Stimulated activated CD8-positive, alpha-beta memory T cell treated with anti-CD3 and anti-CD28 coated beads, Interleukin-7, amount 100 ng/mL, for 4 hours (primary cell): ENCODE data around the gene TMEM45A.
"Not testable (repeated sequence)": the region's sequence is repeated elsewhere in the genome, so short reads cannot be mapped to it uniquely, and the experiment has no call there.

Experiments used
- DNase-seq, 2 donors: peaks; one replicate each; pipeline ENCODE4 v3.0.0-alpha.2; 2020; ENCODE audit warnings: low read depth in 2 of 2

Gene TMEM45A

DNA sequence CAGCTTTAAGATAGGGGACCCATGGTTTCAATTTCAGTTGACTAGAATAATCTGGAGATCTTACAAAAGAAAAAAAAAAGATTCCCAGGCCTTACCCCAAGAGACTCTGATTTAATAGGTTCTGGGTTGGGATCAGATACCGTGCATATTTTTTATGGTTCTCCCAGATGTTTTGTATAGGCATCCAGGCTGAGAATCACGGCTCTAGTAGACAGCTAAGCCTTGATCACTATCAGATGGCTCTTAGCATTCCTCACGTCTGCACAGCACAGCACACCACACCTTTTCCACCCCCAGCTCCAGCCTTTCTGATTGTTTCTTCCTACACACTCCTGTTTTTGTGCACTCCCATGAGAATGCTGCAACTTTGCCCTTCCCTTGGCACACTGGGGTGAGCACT lies 40.8 kb downstream of the TMEM45A start:
- DNase-seq: no peak

DNA sequence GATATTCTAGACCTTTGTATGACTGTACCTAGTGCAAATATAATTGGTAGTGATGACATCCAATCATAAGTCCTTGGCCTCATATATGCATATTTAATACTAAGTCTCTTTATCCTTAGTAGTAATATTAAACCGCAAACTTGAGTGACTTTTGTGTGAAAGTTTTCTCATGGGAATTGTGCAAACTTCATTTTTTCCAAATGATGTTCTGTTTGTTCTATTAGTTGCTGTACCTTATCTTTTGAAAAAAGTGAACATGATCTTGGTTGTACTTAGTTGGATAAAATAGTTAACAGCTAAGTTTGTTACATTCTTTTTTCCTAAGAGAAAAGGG lies 43.2 kb downstream of the TMEM45A start:
- no peak for DNase-seq

DNA sequence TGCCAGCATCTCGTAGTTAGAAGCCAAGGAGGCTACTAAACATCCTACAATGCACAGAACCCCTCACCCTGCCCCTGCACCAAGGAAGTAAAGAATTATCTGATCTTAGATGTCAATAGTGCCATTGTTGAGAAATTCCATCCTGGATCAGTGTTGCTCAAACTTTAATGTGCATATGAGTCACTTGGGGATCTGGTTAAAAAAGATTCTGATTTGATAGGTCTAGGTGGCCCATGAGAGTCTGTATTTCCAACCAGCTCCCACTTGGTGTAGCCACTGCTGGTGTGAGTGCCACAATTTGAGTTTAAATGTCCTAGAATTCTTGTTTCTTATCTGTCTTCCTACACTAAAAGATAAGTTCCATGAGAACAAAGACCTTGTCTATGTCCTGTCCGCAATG lies 43.7 kb downstream of the TMEM45A start:
- no peak for DNase-seq

DNA sequence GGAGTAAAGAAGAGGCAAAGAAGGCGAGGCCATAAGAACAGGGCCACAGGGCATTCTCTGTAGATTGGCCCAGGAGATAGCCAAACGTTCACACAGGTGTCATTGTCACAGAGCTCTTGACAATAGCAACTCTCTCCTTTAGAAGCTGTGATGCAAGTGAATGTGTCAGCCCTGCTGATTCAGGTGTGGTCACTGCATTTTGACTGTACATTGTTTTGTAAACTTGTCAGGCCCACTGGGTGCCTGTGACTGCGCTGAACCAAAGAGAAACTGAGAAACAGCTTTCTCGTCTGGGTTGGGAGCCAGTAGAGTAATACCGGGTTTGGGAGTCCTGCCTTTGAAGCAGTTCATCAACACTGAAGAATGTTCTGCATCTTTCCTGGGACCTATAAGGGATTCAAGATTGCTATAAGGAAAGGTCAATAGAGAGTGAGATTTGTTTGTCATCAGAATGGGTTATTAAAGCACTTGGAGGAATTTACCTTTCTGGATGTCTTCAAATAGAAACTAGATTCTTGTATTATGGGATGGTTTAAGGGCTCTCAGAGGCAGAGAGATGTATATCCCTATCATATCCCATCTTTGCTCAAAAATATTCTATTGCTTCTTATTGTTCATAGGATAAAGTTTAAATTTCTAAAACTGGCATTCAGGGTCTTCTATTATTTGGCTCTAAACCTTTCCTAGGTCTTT lies 45.4 kb downstream of the TMEM45A start:
- no peak for DNase-seq

DNA sequence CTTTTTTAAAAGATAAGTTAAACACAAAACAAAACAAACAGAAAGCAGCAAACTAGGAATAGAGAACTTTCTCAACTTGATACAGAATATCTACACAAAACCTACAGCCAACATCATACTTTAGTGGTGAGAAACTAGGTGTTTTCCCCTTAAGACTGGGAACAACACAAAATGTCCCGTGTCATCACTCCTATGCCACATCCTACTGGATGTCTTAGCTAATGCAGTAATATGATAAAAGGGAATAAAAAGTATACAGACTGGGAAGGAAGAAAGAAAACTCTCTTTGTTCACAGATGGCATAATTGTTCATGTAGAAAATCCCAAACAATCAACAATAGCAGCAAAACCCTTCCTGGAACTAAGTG lies 45.9 kb downstream of the TMEM45A start:
- DNase-seq: no peak

DNA sequence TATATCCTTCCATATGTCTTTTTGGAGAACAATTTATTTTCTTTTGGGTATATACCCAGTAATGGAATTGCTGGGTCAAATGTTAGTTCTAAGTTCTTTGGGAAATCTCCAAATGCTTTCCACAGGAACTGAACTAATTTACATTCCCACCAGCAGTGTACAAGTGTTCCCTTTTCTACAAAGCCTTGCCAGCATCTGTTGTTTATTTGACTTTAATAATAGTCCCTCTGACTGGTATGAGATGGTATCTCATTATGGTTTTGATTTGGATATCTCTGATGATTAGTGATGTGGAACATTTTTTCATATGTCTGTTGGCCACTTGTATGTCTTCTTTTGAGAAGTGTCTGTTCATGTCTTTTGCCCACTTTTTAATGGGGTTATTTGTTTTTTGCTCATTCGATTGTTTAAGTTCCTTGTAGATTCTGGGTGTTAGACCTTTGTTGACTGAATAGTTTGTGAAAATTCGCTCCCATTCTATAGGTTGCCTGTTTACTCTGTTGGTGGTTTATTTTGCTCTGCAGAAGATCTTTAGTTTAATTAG lies 48.4 kb downstream of the TMEM45A start:
- DNase-seq: no peak

DNA sequence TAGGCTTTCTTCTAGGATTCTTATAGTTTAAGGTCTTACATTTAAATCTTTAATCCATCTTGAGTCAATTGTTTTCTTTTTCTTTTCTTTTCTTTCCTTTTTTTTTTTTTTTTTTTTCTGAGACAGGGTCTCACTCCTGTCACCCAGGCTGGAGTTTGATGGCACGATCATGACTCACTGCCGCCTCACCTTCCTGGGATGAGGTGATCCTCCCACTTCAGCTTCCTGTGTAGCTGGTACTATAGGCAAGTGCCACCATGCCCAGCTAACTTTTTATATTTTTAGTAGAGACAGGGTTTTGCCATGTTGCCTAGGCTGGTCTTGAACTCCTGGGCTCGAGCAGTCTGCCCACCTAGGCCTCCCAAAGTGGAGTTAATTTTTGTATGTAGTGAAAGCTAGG lies 49.0 kb downstream of the TMEM45A start:
- not testable (repeated sequence) for DNase-seq

DNA sequence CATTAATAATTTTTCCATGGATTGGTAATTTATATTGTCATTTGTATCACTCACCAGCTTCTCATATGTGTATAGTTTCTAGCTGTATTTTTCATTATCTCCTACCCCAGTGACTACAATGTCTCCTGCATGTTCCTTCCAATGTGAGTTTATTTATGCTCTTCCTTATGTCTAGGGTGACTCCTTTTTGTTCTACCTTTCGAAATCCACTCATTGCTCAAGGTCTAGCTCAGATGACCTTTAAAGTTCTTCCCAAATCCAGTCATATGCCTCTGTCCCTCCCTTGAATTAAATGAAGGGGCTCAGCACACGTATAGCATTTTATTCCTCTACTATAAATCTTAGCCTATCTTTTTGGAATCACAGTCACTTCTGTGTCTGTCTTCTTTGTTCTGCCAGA lies 53.0 kb downstream of the TMEM45A start:
- no peak for DNase-seq

DNA sequence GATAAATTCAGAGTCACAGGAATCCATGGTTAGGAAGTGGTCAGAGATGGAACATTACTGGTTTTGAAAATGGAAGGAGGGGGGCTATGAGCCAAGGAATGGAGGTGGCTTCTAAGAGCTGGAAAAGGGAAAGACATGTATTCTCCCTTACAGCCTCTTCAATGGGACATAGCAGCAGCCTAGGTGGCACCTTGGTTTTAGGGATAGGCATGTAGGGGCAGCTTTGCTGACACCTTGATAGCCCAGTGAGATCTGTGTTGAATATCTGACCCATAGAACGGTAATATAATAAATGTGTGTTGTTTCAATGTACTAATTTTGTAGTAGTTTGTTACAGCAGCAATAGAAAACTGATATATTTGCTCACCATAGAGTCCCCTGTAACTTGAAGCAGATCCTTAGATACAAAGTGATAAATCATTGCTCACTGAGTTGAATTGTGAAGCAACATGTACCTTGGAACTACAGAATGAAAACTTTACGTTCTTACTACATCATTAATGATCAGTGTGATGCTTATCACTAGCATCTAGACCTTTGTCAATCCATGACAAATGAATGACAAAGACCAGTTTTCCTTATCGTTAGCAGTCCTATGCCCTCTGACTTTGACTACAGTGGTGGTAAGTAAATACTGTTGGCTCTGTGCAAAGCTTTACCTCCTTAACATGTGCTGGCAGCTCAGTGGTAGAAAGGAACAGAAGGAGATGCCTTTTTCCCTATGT lies 53.8 kb downstream of the TMEM45A start:
- DNase-seq: no peak

DNA sequence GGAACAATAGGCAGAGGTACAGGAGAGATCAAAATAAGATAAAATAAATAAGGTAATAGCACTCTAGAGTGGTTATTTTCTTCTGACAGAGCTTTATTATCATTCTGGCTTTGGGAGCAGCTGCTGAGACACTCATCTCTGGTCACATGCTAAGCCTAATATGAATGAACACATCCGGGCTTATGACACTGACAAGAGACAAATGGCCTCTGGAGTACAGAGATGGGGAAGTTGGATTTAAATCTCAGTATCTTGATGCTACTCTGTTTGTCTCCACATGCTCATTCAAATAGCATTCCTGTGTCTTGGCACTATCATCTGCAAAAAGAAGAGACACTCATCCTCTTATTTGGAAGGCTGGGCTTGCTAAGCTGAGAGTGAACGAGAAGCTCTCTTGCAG lies 55.6 kb downstream of the TMEM45A start:
- DNase-seq: no peak

DNA sequence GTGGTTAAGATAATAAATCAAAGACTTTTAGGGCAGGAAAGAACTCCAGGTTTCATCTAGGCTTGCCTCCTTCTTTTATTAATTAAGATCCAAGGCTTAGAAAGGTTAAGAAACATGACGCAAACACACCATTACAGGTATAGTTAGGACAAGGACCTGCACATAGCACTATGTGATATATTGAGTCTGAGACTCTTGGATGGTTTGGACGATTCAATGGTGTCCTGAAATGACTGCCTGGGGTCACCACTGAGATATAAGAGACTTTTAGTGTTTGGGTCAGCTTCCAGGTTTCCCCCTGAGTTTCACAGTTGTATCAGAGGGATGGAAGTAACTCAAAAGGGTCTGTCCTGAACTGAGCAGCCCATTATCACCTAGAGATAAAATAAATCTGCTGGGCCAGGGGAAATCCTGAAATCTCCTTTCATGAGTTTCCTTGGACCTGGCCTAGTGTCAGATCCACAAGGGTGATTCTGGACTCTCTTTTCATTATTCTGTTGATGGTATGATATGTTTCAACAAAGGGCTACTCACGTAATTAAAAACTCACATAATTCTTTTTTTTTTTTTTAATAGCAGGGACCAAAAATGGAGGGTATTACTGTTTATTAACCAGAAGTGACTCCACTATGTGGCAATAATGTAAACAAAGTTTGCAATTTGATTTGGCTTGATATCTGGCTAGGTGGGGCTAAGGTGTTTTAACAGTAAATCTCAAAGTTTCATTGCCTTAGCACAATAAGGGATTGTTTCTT lies 61.4 kb downstream of the TMEM45A start:
- no peak for DNase-seq

DNA sequence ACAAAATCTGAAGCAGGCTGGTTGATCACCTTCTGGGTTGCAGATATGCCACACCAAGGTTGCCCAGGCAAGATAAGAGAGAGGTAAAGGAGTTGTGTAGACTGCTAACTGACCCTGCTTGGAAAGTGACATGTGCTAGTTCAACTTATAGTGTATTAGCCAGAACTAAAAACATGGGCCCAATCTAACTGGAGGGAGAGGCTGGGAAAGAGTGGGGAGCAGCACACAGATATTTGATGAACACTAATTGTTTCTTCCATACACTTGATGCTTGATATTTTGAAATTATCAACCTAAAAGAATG lies 61.9 kb downstream of the TMEM45A start:
- DNase-seq: no peak

DNA sequence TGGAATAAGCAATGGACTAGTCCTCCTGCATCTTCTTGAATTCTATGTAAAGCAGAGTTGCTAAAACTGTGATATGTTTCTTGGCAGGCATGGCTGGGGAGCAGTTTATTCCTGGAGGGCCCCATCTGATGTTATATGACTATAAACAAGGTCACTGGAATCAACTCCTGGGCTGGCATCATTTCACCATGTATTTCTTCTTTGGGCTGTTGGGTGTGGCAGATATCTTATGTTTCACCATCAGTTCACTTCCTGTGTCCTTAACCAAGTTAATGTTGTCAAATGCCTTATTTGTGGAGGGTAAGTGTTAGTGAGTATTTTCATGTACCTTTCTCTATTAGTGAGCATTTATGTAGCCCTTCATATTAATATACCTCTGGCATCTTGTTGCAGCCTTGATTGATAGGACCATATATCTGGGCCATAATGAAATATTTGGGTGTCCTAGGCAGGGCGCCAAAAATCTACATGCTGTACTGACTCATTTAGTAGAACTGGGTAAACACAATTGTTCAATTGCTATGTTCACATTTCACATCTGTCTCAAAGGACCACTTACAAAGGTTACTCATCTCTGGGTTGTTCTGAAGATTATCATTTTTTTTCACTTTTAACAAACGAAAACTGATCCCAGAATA lies 64.4 kb downstream of the TMEM45A start:
- no peak for DNase-seq

DNA sequence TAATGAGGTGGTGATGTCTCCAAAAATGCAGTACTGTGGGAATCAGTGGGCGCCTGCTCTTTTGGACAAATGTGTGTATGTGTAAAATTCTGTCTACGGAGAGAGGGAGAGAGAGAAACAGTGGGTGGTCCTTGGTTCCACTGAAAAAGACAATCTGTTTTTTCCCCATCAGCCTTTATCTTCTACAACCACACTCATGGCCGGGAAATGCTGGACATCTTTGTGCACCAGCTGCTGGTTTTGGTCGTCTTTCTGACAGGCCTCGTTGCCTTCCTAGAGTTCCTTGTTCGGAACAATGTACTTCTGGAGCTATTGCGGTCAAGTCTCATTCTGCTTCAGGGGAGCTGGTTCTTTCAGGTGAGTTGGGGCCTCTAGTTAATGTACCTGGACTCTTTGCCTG lies 65.8 kb downstream of the TMEM45A start:
- DNase-seq: no peak

DNA sequence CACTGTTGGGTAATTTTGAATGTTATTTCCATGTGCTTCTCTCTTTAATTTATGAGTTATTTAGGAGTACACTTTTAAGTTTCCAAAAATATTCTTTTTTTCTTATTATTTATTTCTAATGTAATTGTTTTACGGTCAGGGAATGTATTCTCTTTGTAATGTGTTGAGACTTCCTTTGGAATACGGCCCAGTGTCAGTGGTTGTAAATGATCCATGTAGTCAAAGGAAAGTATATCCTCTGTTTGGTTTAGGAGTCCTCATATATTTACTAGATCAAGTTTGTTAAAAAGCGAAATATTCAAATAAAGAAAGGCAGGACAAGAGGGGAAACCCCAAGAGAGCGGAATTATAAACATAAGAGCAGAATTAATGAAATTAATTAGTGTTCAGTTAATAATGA lies 68.0 kb downstream of the TMEM45A start:
- no peak for DNase-seq

DNA sequence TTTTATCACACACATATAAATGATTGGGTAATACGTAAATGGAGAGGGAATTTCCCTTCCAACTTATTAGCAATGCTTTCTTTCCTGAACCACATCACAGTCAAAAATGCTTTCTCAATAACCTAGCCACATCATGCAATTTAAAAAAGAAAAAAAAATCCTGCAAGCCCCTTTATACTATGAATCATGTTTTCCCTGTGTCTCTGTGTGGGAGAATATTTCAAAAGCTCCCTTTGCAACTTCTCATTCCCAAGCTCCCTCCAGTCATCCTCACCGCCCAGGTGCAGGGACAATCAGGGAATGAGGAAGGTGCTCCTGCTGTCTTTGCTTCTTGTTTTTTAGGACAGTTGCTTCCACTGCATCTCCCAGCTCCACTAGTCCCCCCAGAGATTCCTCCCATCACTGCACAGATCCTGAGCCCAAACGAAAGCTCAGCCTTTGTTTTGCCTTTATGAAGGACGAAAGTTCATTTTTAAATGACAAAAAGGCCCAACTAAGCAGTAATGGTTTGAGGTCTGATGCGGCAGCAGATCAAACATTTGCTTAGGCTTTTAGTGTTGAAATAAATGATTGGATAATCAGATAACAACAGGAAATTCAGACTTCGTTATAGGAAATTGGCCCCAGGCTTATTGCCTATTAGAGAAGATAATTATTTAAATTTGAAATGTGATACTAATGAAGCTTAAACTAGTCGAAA lies 69.2 kb downstream of the TMEM45A start:
- DNase-seq: no peak

DNA sequence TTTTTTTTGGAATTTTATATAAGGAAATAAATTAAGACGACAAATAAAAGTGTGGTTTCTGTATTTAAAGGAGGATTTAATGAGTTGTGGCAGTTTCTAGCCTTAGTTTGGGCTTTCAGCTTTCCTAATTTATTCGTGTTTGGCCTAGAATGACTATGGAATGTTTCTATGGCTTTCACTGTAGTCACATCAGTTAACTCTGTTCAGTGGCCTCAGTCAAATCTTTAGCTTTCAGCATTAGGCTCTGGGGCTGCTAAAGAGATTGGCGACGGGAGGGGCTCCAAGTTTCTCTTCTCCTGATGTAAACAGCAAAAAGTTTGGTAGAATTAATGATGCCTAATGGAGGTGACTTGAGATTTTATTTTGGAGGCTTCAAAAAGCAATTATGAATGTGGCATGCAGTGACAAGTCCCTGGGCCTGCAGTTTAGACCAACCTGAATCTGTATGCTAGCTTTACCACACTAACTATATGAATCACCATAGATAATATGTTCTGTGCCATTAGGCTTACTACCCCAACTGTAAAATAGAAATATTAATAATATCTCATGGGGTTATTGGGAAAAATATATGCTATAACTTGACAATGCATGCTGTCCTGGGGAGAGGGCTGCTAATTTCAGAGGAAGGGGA lies 69.9 kb downstream of the TMEM45A start:
- DNase-seq: no peak

DNA sequence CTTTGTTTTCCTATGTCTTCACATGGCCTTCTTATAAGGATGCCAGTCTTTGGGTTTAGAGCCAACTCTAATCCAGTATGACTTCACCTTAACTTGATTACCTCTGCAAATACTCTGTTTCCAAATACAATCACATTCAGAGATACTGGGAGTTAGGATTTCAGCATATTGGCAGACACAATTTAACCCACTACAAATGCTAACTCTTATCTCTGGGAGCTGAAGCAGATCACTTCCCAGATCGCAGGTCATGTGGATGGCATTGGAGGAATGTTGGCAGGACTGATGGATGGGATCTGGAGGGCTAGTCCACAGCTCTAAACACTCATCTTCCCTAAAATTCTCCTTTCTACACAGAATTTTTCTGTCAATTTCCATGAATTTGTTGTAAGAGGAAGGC lies 70.8 kb downstream of the TMEM45A start:
- no peak for DNase-seq

DNA sequence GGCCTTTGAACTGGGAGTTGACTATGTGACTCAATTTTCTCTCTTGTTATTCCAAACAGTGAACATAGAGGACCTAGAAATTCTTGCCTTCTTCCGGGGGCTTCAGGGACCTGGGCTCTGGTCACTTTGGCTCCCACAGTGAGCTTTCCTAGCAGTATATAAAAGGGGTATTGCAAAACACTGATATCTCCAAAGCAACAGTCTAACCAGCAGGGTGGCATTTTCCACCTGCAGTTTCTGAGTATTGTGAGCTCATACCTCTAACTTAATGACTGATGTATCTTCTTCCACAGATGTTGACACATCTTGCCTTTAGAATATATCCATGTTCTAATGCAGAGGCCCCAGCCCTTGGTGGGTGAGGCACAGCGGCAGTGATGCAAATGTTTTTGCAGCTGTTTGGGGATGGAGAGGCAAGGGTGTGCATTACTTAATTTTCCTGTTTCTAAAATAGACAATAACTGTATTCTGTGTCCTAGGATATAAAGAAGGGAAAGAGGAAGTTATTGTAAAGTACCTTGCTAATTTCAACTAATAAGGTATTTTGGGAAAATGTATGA lies 71.3 kb downstream of the TMEM45A start:
- no peak for DNase-seq

DNA sequence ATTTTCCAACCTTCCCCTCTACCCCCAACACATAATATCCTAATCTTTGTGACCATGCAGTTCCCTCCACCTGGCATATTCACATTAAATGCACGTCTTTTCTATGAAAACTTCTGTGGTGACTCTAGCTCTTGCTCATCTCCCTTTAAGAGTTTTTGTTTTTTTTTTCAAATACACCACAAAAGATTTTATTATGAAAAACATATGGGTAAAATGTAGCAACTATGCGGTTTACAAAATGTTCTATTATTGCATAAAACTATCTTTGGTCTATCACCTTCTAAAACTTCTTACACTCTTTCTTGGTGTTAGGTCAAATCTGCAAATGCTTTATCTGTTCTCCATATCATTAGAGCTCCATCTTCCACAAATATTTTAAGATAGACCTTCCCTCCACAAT lies 78.4 kb downstream of the TMEM45A start:
- DNase-seq: no peak

DNA sequence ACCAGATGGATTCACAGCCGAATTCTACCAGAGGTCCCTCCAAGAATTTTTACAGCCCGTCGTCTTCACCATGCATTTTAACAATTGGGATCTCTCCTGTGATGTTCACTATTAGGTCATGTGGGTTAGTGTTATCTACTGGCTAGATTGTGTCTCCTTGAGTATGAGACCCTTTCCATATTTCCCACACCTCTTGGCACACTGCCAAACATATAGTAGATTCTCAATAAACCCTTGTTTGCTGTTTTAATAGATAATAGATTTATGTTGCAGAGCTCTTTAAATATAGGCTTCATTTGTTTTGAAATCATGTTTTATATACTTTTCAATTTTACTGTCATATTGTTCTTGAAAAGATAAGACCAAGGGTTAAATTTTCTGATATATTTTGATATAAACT lies 82.1 kb downstream of the TMEM45A start:
- no peak for DNase-seq
